GM12872 (cell line): Measurements from ENCODE around the gene APOC3.
A peak's percentile ranks its signal among the peaks of the same experiment; 100 is the strongest.

ENCODE experiments used
- CTCF ChIP-seq: IDR thresholded peaks from 3 replicates; pipeline ENCODE4 v1.5.1; 2011; ENCODE audit warnings: low read depth, mild to moderate bottlenecking, low read length, moderate library complexity; ENCODE audit not compliant: insufficient read depth

APOC3 gene

GRCh38 chr11:116833816-116834534, 4.3 kb downstream of the APOC3 start:
- no peak for TF ChIP-seq CTCF

- no peak for TF ChIP-seq CTCF
These were observed 5.5 kb downstream of the APOC3 start for GRCh38 chr11:116835042-116835772.

GRCh38 chr11:116835791-116836631, 6.3 kb downstream of the APOC3 start:
- peak; percentile 74 for TF ChIP-seq CTCF

GRCh38 chr11:116836632-116836991, 6.9 kb downstream of the APOC3 start:
- no peak for TF ChIP-seq CTCF

- no peak for TF ChIP-seq CTCF
These were observed 7.8 kb downstream of the APOC3 start, which contains the start of gene APOA1 for GRCh38 chr11:116837231-116838091. APOA1 (minus strand) TSS chr11:116837622; CDS start chr11:116837387, 235 bp downstream.

GRCh38 chr11:116838321-116839084, 8.8 kb downstream of the APOC3 start:
- TF ChIP-seq CTCF: no peak
